GM18502 (cell line): Measurements from ENCODE around the gene CDH13.
A peak's percentile ranks its signal among the peaks of the same experiment; 100 is the strongest.

Experiments
- ATAC-seq: cut with Tn5 transposase; IDR thresholded peaks from one replicate; pipeline ENCODE4 v1.9.1; 2021; ENCODE audit warnings: mild to moderate bottlenecking; ENCODE audit not compliant: unreplicated experiment, poor library complexity

Gene CDH13

DNA sequence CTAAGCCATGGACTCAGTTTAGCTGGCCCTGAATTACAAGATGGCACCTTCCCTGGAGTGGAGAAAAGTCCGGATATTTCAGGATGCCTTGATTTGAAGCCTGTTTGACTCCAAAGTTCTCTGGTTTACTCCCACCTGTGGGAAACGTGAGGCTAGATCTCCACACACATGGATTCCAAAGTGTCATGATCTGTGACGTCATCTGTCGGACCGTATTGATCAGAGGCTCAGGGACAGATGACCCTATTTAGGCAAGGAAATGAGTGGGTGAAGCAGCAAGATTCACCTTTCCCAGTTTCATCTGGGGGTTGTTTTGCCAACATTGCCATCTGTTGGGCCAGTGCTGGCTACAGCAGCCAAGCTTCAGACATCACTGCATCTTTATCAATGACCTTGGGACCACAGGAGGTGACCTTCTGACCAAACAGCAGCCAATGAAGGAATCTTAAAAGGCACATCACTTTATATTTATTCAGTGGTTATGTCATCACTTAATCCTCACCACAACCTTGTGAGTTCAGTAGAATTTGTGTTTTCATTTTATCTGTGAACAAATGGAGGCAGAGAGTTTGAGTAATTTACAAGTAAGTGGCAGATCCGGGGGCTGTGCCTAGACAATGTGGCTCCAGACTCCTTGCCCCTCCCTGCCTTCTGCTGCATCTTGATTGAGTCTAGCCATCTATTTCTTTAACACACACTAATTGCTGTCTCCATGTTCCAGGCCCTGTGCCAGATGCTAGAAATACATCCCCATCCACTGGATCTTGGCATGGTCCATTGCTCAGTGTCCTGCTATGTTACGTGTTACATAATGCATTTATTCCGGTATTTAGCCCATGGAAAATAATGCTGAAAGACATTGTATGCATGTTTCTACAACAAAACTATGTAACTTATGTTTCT, 1.5 kb upstream of the CDH13 start:
- ATAC-seq = no peak

DNA sequence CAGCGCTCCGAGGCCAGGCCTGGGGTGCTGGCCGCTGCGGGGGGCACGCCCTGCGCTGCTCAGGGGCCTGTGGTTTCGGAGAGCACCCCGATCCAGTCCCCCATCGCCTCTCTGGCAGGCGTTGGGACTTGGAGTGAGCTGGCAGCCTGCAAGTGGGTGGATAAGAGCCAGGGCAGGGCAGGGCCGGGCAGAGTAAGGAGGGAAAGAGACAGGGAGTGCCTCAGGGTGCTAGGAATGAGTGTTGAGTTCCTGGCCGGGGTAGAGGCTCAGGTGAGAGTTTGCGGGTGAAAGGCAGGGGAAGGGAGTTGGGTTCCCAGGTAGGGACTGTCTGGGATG, 1.3 kb downstream of the CDH13 start:
- ATAC-seq = no peak

DNA sequence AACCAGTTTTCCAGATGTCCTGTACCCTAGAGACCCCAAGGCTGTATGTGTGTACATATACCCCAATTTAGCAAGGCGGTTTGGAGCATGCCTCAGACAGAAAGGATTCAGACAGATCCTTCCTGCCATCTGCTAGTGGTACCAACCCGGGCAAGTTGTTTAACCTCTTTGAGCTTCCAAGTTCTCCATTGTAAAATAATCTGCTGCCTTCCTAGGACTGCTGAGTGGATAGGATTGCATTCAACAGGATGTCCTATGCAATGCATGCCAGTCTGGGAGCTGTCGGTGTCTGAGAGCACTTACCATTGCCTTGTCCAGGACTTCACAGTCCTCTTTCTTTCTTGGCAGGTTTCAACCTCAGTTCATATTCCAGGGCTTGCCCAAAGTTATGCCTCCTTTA, 1.9 kb downstream of the CDH13 start:
- ATAC-seq = no peak

DNA sequence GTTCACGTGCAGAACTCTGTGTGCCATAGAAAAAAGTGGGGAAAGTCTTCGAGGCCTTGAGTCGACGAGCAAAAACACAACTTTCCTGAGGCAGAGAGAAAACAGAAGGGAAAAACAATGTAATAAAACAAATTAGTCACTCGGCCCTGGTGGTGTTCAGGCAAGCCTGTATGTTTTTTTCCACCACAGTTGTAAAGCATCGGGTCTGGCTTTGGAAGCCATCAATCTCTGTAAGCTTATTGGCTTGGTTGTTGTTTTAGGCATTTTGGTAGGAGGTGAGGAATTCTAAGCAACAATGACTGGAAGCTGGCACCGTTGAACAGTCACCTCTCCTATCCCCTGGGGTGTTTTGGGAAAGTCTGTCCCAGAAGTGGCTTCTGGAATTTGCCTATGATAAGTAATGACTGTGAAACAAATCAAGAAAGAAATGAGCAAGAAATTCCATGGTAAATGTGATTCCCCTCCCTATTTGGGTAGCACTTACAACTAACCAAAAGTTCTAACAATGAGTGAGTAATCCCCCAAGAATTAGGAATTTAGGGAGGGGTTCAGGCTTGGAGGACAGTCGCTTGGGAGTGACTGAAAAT, 2.8 kb downstream of the CDH13 start:
- no peak for ATAC-seq

DNA sequence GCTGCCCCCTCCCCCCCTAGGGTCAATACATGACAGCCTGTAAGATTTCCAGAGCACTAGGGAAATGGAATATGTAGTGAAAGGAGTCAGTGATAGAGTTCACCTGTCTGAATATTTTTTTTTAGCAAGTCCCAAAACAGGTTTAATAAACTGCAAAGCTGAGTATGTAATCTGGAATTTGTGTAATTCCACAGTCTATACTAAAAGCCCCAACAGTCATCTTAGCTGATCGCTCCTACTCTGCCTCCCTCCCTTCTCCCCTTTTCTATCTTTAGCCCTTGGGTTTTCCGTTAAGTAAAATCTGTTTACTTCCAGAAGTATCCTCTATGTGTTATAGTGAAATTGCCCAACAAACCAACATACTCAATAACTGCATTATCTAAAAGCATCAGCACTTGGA, 3.5 kb downstream of the CDH13 start:
- ATAC-seq = no peak

DNA sequence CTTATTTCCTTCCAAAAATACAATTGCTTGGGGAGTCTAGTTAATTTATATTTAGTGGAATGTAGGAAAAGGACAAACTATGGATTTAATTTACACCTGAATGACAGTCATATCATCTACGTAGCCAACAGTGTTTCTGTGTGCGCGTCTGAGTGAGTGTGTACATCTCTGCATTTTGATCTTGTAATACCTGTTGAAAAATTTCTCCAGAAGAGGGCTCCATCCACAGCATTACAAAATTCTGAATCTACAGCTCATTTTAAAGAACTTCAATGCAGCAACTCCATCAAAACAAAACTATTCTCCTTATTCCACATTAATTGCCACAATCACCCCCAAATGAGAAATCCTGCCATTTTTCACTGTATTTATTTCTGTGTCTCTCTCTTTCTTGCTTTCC, 3.9 kb downstream of the CDH13 start:
- ATAC-seq = no peak

DNA sequence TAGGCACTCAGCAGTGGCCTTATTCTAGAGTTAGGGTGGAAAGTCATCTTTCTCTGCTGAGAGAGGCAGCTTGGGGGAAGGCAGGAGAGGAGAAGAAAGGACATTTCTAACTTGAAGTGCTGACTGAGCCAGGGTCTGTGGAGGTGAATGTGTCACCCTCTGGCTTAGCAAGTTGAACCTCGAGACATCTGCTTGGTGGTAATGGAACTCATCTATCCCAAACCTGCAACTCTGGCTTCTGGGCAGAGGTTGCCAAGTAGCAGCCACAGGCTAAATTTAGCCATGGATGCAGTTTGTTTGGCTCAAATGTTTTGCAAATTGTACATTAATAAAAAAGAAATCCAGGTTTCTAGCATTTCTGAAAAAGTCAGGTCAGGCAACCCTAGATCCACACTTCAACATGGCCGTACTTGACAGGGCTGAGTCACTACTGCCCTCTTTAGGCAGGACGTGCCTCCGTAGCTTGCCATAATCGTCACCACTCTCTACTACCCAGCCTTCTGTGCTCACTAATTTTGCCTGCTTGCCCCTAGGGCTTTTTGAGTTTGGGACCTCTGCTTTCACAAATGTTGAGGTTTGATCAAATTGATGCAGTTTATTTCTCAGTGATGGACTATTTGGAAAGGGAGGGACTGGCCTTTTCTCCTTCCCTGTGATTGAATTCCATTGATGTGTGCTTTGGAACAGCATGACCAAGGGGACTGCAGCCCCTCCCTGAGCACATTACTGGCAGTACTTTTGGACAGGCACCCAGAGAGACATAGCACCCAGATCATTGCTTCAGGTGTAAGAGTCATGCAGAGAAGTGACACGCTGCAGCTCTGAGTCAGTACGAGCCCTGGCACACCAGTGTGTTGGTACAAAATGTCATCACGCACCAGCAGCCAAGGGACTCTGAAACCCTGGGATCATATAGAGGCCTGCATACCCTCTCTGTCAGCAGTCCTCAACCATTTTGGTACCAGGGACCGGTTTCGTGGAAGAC, 5.2 kb downstream of the CDH13 start:
- ATAC-seq = no peak

DNA sequence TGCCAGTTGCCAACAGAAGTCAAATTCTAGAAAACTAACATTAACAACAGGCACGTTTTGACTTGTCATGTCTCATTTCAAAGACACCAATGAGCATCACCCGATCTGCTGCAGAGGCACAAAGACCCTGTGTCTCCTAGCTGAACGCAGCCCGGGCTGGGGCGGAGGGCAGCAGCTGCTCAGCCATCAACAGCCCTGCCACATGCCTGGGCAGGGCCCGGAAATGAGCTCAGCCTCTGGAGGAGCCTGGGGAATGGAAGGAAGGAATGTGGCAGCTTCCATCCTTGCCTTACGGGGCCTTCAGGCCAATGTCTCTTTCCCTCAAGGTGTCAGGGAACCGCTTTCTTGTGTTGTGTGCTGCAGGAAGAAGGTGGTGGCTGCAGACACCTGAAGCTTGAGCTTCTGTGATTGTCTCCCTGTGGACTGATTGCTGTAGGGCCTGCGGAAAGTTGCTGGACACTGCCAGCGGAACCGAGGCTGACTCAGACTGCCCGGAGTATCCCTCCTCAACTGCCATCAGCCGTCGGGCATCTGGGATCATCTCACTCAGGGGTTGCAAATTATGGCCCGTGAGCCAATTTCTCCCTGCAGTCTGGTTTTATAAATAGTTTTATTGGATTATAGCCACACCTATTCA, 7.3 kb downstream of the CDH13 start:
- ATAC-seq = no peak

DNA sequence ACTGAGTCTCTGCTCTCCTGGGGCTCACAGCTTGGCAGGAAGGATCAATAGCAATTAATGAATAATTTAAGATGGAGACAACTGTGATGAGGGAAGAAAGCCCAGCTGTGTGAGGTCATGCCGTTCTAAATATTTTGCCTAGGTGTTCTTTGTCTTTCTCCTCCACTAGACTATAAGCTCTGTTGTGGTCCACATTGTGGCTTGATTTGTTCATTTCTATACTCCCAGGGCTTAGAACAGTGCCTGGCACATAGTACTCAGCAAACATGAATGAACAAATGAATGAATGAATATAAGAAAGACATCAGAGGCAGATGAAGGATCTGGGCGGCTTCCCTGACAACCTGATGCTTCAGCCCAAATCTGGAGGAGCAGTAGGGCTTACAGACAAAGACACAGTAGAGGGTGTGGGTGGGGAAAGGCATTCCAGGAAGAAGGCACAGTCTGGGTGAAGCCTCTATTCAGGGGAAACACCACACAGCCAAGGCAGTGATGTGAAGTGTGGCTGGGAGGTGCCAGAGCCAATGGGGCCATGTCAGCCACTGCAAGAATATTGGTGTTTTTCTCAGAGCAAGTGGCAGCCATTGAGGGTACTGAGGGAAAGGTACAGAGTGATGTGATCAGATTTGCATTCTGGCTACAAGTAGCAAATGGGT, 8.3 kb downstream of the CDH13 start:
- ATAC-seq = no peak

DNA sequence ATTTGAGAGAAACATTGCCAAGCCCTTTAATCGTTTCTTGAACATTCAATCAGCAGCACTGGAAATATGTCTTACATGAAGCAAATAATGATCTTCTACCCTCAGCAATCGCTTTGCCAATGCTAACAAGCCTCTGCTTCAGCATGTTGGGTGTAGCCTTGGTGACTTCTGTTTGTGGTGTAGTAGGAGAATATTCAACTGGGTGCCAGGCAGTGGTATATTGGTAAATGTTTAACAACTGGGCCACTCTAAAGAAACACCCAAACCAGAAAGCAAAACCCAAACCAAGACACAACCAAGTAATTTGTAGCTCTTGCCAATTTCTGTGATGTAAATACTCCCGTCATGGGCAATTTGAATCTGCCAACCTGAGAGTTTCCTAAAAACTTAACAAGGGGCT, 9.7 kb downstream of the CDH13 start:
- no peak for ATAC-seq

DNA sequence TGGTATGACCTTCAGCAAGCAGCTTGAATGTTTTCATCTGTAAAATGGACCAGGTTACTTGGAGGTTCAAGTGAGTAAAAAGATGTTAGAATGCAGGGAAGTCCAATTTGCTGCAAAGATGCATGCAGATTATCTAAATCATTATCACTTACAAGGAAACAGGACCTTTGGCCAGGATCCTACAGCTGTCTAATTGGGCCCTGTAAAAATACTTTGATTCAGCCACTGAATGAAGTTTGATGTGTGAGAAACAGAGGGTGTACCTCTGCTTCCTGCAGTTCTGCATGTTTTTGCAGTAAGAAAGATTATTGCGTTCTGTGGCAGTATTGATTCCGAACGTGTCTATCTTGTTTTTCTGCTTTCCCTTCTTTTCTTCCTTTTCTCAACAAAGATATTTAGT, 10.2 kb downstream of the CDH13 start:
- no peak for ATAC-seq

DNA sequence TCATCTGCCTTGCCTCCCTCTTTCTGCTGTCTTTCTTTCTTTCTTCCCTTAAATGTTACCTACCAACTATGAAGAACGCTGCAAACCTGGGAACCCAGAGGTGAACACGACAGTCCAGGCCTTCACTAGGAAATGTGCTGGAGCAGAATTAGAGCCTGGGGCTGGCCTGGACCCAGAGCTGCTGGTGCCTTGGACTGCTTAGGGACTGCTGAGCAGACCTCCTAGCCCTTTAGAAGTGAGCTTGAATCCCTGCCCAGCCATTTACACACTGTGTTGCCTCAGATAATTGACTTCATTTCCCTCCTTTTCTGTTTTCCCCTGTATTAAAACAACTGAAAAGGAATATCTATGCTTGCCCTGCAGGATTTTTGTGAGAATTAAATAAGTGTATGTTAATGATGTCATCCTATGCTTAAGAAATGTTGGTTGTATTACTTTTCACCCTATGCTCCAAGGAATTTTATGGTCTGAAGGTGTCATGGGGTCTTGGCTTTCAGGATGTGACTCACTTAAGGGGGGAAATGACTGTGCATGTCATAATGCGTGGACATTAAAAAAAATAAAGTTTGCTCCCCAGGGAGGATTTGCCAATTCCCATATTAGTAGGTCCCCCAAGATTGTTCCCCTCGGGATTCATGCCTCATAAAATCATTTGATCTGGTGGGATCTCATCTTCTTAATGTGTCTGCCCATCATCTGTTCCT, 11.5 kb downstream of the CDH13 start:
- ATAC-seq = no peak

DNA sequence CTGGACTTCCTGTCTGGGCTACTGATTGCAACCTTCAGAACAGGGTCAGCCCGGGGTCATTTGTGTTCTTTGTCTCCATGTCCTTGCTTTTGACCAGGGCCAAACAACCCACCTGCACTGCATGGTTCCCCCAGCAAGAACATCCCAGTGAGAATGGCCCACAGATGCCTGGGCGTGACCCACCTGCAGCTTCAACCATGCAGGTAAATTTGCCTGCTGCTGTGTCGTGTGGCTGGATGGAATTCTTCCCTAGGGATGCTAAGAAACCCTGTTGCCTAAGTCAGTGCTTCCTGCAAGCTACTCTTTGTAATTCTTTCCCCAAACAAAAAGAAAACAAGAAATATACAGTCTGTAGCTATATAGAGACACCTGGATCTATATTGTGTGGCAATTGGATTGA, 12.5 kb downstream of the CDH13 start:
- ATAC-seq = no peak

DNA sequence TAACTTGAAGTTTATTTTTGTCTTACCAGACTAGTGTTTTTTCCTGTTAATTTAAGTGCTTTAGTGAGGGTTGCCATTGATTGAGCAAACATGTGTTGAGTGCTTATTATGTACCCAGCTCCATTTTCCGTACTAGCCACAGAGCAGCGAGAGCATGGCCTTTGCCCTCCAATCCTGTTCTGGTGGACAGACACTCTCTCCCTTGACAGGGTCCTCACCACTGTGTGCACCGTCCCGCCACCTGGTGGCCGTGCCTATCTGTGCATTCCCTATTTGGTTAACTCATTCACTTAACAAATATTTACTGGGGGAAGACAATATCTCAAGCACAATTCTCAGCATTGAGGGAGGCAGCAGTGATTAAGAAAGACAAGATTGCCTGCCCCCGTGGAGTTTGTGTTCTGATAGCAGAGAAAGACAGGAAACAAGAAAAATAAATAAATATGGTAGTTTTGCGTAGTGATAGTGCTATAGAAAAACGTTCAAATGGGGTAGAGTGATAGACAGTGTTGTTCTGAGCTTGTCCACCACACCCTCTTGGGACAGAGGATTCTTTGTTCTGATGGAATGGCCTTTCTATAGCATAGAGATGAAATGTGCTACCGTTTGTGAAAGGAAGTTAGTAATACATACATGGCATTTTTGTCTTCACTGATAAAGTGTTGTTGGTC, 13.0 kb downstream of the CDH13 start:
- peak; percentile 62 for ATAC-seq

DNA sequence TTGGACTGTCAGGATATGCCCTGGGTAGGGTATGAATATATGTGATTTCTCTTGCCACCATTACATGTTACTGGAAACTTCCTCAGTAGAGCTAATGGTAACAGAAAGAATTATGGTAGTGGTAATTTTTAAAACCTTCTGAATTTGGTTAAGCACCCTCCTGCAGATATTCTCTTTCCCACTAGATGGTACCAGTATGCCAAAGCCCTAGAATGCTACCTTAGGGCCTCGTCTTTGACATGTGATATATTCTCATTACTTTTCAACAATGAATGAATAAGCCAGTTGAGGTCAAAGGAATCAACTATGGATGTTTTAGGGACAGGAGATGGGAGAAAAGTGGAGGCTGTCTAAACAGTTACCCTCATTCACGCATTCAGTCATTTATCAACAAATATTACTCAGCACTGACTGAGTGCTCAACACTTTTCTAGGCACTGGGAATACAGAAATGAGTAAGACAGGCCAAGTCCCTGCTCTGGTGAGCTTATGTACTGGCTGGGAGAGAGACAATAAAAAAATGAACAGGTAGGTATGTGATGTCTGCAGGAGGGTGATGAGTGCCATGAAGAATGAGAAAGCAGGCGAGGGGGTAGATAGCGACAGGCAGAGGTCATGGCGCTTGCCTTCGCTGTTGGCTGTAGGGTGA, 14.7 kb downstream of the CDH13 start:
- no peak for ATAC-seq

DNA sequence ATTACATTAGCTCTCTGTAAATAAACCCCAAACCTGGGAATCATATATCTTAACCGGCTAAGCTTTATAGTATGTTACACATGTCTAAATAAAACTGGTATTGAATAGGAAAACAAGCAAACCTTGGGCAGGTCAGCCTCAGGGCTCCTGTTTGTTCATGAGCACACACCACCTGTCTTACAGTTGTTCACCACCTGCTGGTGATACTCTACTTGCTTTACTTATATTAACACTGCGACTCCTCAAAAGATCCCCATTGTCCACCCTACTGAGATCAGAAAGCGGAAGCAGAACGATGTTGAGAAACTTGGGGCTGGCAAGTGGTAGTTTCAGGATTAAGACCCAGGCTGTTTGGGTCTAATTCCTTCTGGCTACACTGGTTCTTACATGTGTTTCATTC, 16.4 kb downstream of the CDH13 start:
- ATAC-seq = no peak

DNA sequence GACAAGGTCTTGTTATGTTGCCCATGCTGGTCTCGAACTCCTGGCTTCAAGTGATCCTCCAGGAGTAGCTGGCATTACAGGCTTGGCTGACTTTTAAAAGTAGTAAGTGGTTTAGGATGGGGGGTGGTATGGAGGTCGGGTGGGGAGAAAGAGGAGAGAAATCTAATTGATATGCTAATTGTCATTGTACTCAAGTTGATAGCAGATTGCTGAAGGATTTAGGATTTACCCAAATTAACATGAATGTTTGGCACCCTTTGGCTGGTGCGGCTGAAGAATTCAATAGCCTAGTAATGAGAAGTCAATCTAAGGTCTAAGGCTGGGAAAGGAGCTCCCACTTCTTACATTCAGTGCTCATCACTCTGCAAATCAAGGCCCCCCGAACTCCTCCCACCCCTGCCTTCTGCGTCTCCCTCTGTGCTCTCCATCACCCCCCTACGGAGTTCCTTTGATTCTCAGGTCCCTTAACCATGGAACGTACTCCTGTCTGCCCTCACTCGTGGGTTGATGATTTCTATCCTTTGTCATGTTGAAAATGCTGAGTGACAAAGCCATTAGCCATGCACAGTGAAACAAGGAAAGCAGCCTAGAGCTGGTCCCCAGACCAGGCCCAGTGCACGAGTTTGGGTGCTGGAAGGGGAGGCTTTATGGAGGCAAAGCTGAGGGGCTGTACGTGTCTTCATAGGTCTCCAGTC, 17.3 kb downstream of the CDH13 start:
- ATAC-seq = no peak

DNA sequence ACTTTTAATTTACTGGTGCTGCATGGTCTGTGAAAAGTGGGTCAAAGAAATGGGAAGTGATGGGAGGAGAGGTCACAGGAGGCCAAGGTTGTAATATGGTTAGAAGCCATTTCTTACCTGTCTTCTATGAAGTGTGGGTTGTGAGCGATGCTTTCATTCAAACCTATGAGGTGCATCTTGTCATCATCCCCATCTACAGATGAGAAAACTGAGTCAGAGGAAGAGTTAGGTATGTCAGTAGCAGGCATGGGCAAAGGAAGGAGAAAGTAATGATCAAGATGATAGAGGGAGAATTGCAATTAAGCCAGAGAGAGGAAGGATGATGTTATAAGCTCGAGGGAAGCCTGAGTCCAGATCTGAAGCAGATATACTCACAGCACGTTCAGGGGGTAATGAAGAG, 19.7 kb downstream of the CDH13 start:
- ATAC-seq = no peak
